Measurements from ENCODE around the gene CFAP57.

CFAP57 gene

DNA sequence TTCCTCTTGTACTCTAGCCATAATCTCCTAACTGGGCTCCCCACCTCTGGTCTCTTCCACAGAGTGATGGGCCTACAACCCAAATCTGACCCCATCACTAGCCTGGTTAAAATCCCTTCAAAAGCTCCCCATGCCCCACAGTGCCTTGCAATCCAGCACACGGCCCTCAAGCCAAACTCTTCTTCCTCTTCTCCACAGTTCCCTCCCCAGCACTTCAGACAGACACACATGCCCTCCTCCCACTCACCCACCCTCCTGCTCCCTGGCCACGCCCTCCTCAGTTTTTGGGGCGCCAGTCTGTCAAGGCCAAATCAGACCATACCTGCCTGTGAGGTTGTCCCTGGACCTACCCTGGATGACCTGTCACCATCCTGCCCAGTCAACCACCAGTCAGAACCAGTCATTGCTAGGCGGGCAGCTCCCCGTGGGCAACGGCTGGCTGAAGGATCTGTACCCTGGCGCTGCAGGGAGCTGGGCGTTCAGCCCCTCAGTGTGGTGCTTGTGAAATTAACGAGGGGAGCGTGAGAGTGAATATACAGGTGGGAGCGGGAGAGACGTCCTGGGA, 112.5 kb downstream of the CFAP57 start:
- FAIRE-seq (no peak), DNase-seq (ENCODE audit: insufficient read length) (no peak)
- TF ChIP-seq POLR2AphosphoS5 (IDR thresholded peaks at IDR 0.05; ENCODE audit: low read depth, low read length) (no peak), POLR2A (IDR thresholded peaks at IDR 0.05; ENCODE audit: low read depth, low read length) (no peak), TAF1 (IDR thresholded peaks at IDR 0.05; ENCODE audit: borderline replicate concordance, low read depth, low read length) (no peak)

DNA sequence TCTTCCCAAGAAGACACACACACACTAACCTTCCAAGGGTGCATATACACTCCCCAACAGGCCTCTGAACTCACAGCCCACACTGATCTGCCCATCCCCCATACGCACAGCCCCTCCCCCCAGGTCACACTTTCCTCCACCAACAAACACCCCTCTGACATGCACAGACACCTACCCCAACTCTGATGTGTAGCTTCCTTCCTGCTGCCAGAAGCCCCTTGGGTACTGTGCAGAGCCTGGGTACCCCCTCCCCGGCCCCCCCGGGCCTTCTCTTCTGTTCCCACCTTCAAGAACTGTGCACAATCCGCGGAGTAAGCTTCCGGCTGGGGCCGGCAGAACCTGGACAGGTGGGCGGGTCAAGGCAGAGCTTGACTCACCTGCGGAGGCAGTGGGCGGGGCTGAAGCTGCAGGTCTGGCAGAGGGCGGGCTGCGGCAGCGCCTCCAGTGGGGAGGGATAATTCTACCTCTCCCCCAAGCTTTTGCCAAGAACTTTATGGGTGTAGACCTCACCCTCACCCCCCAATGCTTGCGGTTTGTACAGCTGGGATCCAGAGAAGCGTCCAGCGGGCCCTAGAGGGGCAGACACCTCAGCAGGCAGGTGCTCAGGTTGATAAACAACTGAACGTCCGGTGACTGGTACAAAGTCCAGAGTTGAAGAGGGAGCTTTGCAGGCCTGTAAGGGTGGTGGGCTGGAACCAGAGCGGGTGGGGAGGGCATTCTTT, 113.3 kb downstream of the CFAP57 start, which contains the start of gene C1orf210:
TSS of gene C1orf210 (minus strand) at position 313 of the 722 bp plus-strand sequence. CDS start 2,311 bp downstream, outside the sequence.
- no peak for FAIRE-seq

GRCh38 chr1:43286115-43286514, 114.0 kb downstream of the CFAP57 start:
- TF ChIP-seq POLR2AphosphoS5 (IDR thresholded peaks at IDR 0.05; ENCODE audit: low read depth, low read length) (no peak), POLR2A (IDR thresholded peaks at IDR 0.05; ENCODE audit: low read depth, low read length) (no peak), TAF1 (IDR thresholded peaks at IDR 0.05; ENCODE audit: borderline replicate concordance, low read depth, low read length) (no peak)
- FAIRE-seq = no peak
- no peak for DNase-seq (ENCODE audit: insufficient read length)

More for the DNA sequence above, 113.3 kb downstream of the CFAP57 start, which contains the start of gene C1orf210:
- TF ChIP-seq POLR2A (IDR thresholded peaks at IDR 0.05; ENCODE audit: low read depth, low read length) (no peak), POLR2AphosphoS5 (IDR thresholded peaks at IDR 0.05; ENCODE audit: low read depth, low read length) (no peak), TAF1 (IDR thresholded peaks at IDR 0.05; ENCODE audit: borderline replicate concordance, low read depth, low read length) (no peak)
- no peak for DNase-seq (ENCODE audit: insufficient read length)

- FAIRE-seq (no peak), DNase-seq (ENCODE audit: insufficient read length) (no peak)
- TF ChIP-seq POLR2A (IDR thresholded peaks at IDR 0.05; ENCODE audit: low read depth, low read length) (no peak), POLR2AphosphoS5 (IDR thresholded peaks at IDR 0.05; ENCODE audit: low read depth, low read length) (no peak), TAF1 (IDR thresholded peaks at IDR 0.05; ENCODE audit: borderline replicate concordance, low read depth, low read length) (no peak)
Observed at GRCh38 chr1:43286533-43286932, 114.4 kb downstream of the CFAP57 start.

DNA sequence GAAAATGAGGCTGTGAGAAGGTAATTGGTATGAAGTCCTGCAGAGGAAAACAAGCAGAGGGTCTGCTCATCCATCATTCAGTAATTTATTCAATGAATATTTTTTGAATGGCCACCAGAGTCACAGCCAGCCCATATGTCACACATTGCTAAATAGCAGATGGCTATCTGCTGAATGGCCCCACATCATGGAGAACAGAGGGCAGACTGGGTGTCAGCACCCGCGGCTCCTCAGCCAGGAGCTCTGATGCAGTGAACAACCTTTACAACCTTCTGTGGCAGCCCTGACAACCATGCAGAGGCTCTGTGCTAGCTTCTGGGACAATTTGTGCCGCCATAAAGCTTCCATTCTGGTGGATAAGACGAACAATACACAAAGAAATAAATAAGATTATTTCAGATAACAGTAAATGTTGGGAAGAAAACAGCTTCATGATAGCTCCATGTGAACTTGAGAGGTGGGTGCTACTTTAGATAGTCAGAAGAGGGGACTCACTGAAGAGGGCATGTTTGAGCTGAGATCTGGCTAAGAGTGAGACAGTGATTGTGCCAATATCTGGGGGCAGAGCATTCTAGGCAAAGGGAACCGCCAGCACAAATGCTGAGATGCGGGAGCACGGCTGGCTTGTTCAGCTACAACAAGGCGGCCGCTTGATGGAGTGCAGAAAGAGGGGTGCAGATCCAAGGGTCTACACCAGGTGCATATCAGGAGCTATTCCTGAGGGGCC, 116.1 kb downstream of the CFAP57 start:
- FAIRE-seq (no peak), DNase-seq (ENCODE audit: insufficient read length) (no peak)
- TF ChIP-seq POLR2AphosphoS5 (IDR thresholded peaks at IDR 0.05; ENCODE audit: low read depth, low read length) = no peak
- TF ChIP-seq POLR2A (IDR thresholded peaks at IDR 0.05; ENCODE audit: low read depth, low read length) = no peak
- TF ChIP-seq TAF1 (IDR thresholded peaks at IDR 0.05; ENCODE audit: borderline replicate concordance, low read depth, low read length) = no peak

DNA sequence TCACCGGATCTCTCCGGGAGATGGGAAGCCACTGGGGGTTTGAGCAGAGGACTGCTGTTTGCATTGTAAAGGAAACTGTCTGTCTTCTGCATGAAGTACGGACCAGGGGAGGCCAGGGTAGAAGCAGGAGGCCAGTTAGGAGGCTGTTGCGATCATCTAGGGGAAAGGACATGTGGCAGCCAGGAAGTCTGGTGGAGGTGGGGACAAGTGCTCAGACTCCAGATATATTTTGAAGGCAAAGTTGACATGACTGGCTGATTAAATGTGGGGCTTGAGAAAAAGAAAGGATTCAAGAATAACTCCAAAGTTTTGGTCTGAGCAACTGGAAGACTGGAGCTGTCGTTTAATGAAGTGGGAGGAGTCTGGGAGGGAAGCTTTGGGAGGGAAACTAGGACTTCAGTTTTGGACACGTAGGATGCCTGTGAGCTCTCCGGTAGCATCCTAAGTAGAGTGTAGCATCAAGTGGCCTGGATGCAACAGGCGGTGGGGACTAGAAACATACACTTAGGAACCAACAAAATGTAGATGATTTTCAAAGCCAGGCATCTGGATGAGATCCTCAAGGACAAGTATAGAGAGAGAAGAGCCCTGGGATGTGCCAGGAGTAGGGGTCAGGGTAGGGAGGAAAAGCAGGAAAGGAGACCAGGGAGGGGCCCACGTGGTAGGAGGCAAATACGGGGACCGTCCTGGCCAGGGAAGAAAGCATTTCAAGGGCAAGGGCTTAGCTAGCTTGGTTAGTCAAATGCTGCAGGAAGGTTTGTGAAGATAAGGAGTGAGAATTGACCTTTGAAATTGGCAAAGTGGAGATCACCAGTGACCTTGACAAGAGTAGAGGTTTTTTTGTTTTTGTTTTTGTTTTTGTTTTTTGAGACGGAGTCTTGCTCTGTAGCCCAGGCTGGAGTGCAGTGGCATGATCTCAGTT, 116.9 kb downstream of the CFAP57 start:
- no peak for DNase-seq (ENCODE audit: insufficient read length)
- no peak for FAIRE-seq
- TF ChIP-seq POLR2A (IDR thresholded peaks at IDR 0.05; ENCODE audit: low read depth, low read length) (no peak), POLR2AphosphoS5 (IDR thresholded peaks at IDR 0.05; ENCODE audit: low read depth, low read length) (no peak), TAF1 (IDR thresholded peaks at IDR 0.05; ENCODE audit: borderline replicate concordance, low read depth, low read length) (no peak)

GRCh38 chr1:43292216-43292615, 120.1 kb downstream of the CFAP57 start:
- TF ChIP-seq POLR2AphosphoS5 (IDR thresholded peaks at IDR 0.05; ENCODE audit: low read depth, low read length) = no peak
- no peak for TF ChIP-seq TAF1 (IDR thresholded peaks at IDR 0.05; ENCODE audit: borderline replicate concordance, low read depth, low read length)
- TF ChIP-seq POLR2A (IDR thresholded peaks at IDR 0.05; ENCODE audit: low read depth, low read length) = no peak
- no peak for FAIRE-seq
- DNase-seq (ENCODE audit: insufficient read length) = no peak

- TF ChIP-seq POLR2A (IDR thresholded peaks at IDR 0.05; ENCODE audit: low read depth, low read length) (no peak), POLR2AphosphoS5 (IDR thresholded peaks at IDR 0.05; ENCODE audit: low read depth, low read length) (no peak), TAF1 (IDR thresholded peaks at IDR 0.05; ENCODE audit: borderline replicate concordance, low read depth, low read length) (no peak)
- no peak for FAIRE-seq
Observed at GRCh38 chr1:43292679-43293078, 120.5 kb downstream of the CFAP57 start.

GRCh38 chr1:43293176-43293575, 121.0 kb downstream of the CFAP57 start:
- no peak for DNase-seq (ENCODE audit: insufficient read length)
- FAIRE-seq = no peak
- no peak for TF ChIP-seq POLR2A (IDR thresholded peaks at IDR 0.05; ENCODE audit: low read depth, low read length)
- TF ChIP-seq TAF1 (IDR thresholded peaks at IDR 0.05; ENCODE audit: borderline replicate concordance, low read depth, low read length) = no peak
- TF ChIP-seq POLR2AphosphoS5 (IDR thresholded peaks at IDR 0.05; ENCODE audit: low read depth, low read length) = no peak

More at GRCh38 chr1:43292679-43293078, 120.5 kb downstream of the CFAP57 start:
- DNase-seq (ENCODE audit: insufficient read length) = no peak

DNA sequence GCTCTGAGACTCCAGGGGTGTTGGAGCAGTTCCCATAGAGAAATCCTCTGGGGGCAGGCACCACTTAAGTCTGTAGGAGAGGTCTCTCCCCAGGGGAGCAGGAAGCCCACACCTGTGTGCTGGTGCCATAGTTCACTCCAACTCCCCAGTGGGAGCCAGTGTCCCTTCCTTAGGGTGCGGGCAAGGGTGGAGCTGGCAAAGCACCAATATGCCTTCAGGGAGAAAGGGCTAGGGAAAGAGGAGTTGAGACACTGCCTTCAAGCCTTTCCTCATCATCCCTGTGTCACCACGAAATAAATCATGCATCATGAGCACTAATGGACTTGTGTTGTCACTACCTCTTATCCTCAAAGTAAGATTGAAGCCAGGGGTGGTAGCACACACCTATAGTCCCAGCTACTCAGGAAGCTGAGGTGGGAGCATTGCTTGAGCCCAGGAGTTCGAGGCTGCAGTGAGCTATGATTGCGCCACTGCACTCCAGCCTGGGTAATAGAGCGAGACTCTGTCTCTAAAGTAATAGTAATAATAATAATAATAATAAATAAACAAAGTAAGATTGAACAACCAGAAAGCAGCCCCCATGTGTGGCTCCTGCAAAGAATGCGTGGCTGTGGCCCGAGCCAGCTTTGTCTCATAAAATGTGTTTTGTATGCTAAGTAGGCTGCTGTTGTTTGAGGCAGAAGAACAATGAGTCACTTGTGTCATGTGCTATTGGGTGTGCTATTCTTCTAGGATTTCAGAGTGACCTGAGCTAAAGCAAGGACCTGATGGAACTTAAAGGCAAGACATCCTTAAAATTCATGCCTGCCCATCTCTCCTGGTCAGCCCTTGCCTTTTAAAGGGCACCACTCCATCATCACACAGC, 122.0 kb downstream of the CFAP57 start:
- DNase-seq (ENCODE audit: insufficient read length) (no peak), FAIRE-seq (no peak)
- no peak for TF ChIP-seq POLR2A (IDR thresholded peaks at IDR 0.05; ENCODE audit: low read depth, low read length)
- no peak for TF ChIP-seq POLR2AphosphoS5 (IDR thresholded peaks at IDR 0.05; ENCODE audit: low read depth, low read length)
- TF ChIP-seq TAF1 (IDR thresholded peaks at IDR 0.05; ENCODE audit: borderline replicate concordance, low read depth, low read length) = no peak
